Keratinocyte (primary cell): ENCODE results near the gene TMEM183A. TPM values are rescaled to one million over a fixed set of nuclear protein-coding genes. Genes with fewer than 3 reads are reported as not detected.

Experiments
- DNase-seq: peaks from one replicate; pipeline ENCODE4 v3.0.0-alpha.2; 2011; ENCODE audit warnings: low read depth, missing footprints, low spot score
- FAIRE-seq: peaks from 2 replicates; lab custom pipeline; 2011; peaks lifted over from hg19 to GRCh38; lab: Jason Lieb, UNC
- H2AFZ ChIP-seq: 2 replicates; pipeline ENCODE4 v1.6.0; 2012; ENCODE audit warnings: low read length, control low read depth, inconsistent platforms; ENCODE audit not compliant: control insufficient read depth
- H3K27ac ChIP-seq: 2 replicates; pipeline ENCODE4 v1.5.1; 2011; ENCODE audit warnings: low read length; ENCODE audit not compliant: control insufficient read depth, insufficient read depth
- H3K27me3 ChIP-seq: 3 replicates; pipeline ENCODE4 v1.6.0; 2011; ENCODE audit warnings: low read length; ENCODE audit not compliant: control insufficient read depth, insufficient read depth; ENCODE audit errors: extremely low read depth
- H3K36me3 ChIP-seq, 2 experiments: 2 replicates in 1 of 2; 3 replicates in 1 of 2; pipeline ENCODE4 v1.5.1; 2011; ENCODE audit warnings: low read length in 2 of 2, mild to moderate bottlenecking in 1 of 2; ENCODE audit not compliant: control insufficient read depth in 2 of 2, insufficient read depth in 2 of 2; ENCODE audit errors: extremely low read depth in 1 of 2
- H3K4me1 ChIP-seq: 3 replicates; pipeline ENCODE4 v1.5.1; 2011; ENCODE audit warnings: low read length; ENCODE audit not compliant: control insufficient read depth, insufficient read depth; ENCODE audit errors: extremely low read depth
- H3K4me2 ChIP-seq: 3 replicates; pipeline ENCODE4 v1.6.0; 2011; ENCODE audit warnings: low read depth, low read length; ENCODE audit not compliant: control insufficient read depth, insufficient read depth; ENCODE audit errors: extremely low read depth
- H3K4me3 ChIP-seq, 3 experiments: fragments of 200-600 bp in 1 of 3; sonication (generic) in 1 of 3; 2 replicates in 2 of 3; 3 replicates in 1 of 3; pipeline ENCODE4 v1.5.1; 2011 to 2016; ENCODE audit warnings: low read length in 3 of 3, mild to moderate bottlenecking in 3 of 3, control low read depth in 2 of 3, inconsistent platforms in 1 of 3, low read depth in 1 of 3, mixed read lengths in 1 of 3, mixed run types in 1 of 3, moderate library complexity in 1 of 3; ENCODE audit not compliant: control insufficient read depth in 2 of 3, insufficient read depth in 2 of 3; ENCODE audit errors: extremely low read depth in 1 of 3
- H3K79me2 ChIP-seq: 2 replicates; pipeline ENCODE4 v1.6.0; 2012; ENCODE audit warnings: low read length; ENCODE audit not compliant: control insufficient read depth, insufficient read depth
- H3K9ac ChIP-seq: 3 replicates; pipeline ENCODE4 v1.6.0; 2011; ENCODE audit warnings: low read length; ENCODE audit not compliant: control insufficient read depth, insufficient read depth; ENCODE audit errors: extremely low read depth
- H3K9me1 ChIP-seq: 3 replicates; pipeline ENCODE4 v1.6.0; 2011; ENCODE audit warnings: low read length; ENCODE audit not compliant: control insufficient read depth, insufficient read depth; ENCODE audit errors: extremely low read depth
- H3K9me3 ChIP-seq: 2 replicates; pipeline ENCODE4 v1.5.1; 2012; ENCODE audit warnings: low read depth, low read length; ENCODE audit not compliant: control insufficient read depth
- H4K20me1 ChIP-seq: 3 replicates; pipeline ENCODE4 v1.6.0; 2011; ENCODE audit warnings: low read length; ENCODE audit not compliant: control insufficient read depth, insufficient read depth; ENCODE audit errors: extremely low read depth
- CTCF ChIP-seq, 3 experiments: IDR thresholded peaks in 1 of 3; conservative IDR thresholded peaks in 1 of 3; optimal IDR thresholded peaks in 1 of 3; 2 replicates in 2 of 3; 3 replicates in 1 of 3; pipeline versions ENCODE3 to v1.5.1; 2011; ENCODE audit warnings: low read length in 3 of 3, mild to moderate bottlenecking in 3 of 3, moderate library complexity in 2 of 3, control low read depth in 1 of 3, inconsistent platforms in 1 of 3; ENCODE audit not compliant: insufficient read depth in 2 of 3; ENCODE audit errors: extremely low read depth in 1 of 3
- EZH2 ChIP-seq: IDR thresholded peaks from one replicate; pipeline ENCODE4 v1.6.1; 2012; ENCODE audit warnings: inconsistent platforms, mild to moderate bottlenecking, low read length, moderate library complexity
- dilution Hi-C: fragments of 300-500 bp; cut with MboI; formaldehyde crosslinking; loops from one replicate; pipeline ENCODE4 v1.7.0; 2020; ENCODE audit warnings: low sequenced_read_pairs; ENCODE audit not compliant: extremely low pct_ligation_motif_present
- polyA plus RNA-seq, 5 experiments: library from polyadenylated mRNA; depleted of rRNA in 3 of 5; stranded (reverse) in 3 of 5; stranded (forward) in 1 of 5; unstranded in 1 of 5; fragments of >200 nt; gene quantifications; 1 replicate in 1 of 5; 2 replicates in 3 of 5; 3 replicates in 1 of 5; pipeline versions ENCODE4 v1.2.1 to v1.2.3, GENCODE V29; 2011 to 2012; ENCODE audit warnings: missing spikeins in 2 of 5, low read depth in 1 of 5, low replicate concordance in 1 of 5

Gene TMEM183A
- polyA plus RNA-seq, 1 donor (not counting 4 experiments of a cell fraction or from before 2014, with no cell fraction given): 88.2 TPM

- dilution Hi-C loops: no loop called here
- H3K4me1 ChIP-seq: no peaks in the 10 kb centered on the region
- H3K9ac ChIP-seq: no peak overlapping the region
- H2AFZ ChIP-seq: no peak overlapping the region
- H4K20me1 ChIP-seq: no peaks in the 10 kb centered on the region
- no peak for TF ChIP-seq EZH2
- peaks cover 0 to 2% of the 10 kb centered on the region in 2 experiments for H3K36me3 ChIP-seq
- no peak overlapping the region for H3K4me2 ChIP-seq
- FAIRE-seq (no peak), DNase-seq (no peak)
- H3K79me2 ChIP-seq: no peaks in the 10 kb centered on the region
- no peaks in the 10 kb centered on the region for H3K9me3 ChIP-seq
- H3K27me3 ChIP-seq: peaks cover 43% of the 10 kb centered on the region
- H3K9me1 ChIP-seq: no peaks in the 10 kb centered on the region
- H3K27ac ChIP-seq: no peak overlapping the region
- no peak overlapping the region for H3K4me3 ChIP-seq
These were observed 64.9 kb downstream of the TMEM183A start for GRCh38 chr1:203072002-203072602.

DNA sequence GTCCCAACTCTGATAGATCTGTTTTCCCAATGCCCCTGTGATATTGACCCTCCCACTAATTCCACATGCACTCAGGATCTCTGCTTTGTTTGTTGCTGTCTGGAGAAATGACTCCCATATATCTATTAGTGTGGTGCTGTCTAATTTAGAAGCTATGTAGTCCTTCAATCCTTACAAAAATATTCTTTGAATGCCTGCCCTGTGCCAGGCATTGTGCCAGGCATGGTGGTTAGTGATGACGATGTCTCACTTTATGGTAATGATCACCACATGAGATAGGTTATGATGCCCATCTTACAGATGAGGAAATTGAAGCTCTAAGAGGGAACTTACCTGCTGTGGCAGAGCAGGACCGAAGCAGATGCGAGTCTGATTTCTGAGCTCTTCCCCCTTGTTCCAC is 65.7 kb downstream of the TMEM183A start:
- Histone ChIP-seq H3K9ac (no peak overlapping the region), H3K9me1 (no peaks in the 10 kb centered on the region), H2AFZ (no peak overlapping the region), H3K27me3 (peaks cover 45% of the 10 kb centered on the region), H3K4me3 (no peak overlapping the region), H3K4me1 (no peaks in the 10 kb centered on the region), H4K20me1 (no peaks in the 10 kb centered on the region), H3K4me2 (no peak overlapping the region), H3K9me3 (no peaks in the 10 kb centered on the region), H3K79me2 (no peaks in the 10 kb centered on the region), H3K27ac (no peak overlapping the region), H3K36me3 (peaks cover 0 to 2% of the 10 kb centered on the region in 2 experiments)
- no peak for TF ChIP-seq EZH2
- TF ChIP-seq CTCF (optimal IDR thresholded peaks at IDR 0.05 in 1 of 3, IDR thresholded peaks at IDR 0.05 in 1 of 3, conservative IDR thresholded peaks at IDR 0.05 in 1 of 3; ENCODE audit: extremely low read depth in 1 of 3, insufficient read depth in 2 of 3, low read length in 3 of 3): no peak
- FAIRE-seq (no peak), DNase-seq (no peak)
- dilution Hi-C loops: no loop called here

- Histone ChIP-seq H3K9me3 (no peaks in the 10 kb centered on the region), H3K36me3 (peaks cover 0 to 2% of the 10 kb centered on the region in 2 experiments), H3K27ac (no peak overlapping the region), H3K4me2 (no peak overlapping the region), H2AFZ (no peak overlapping the region), H3K27me3 (peaks cover 47% of the 10 kb centered on the region), H4K20me1 (no peaks in the 10 kb centered on the region), H3K4me1 (no peaks in the 10 kb centered on the region), H3K9ac (no peak overlapping the region), H3K79me2 (no peaks in the 10 kb centered on the region), H3K4me3 (no peak overlapping the region), H3K9me1 (no peaks in the 10 kb centered on the region)
- dilution Hi-C loops: no loop called here
- FAIRE-seq: no peak
- TF ChIP-seq CTCF (optimal IDR thresholded peaks at IDR 0.05 in 1 of 3, IDR thresholded peaks at IDR 0.05 in 1 of 3, conservative IDR thresholded peaks at IDR 0.05 in 1 of 3; ENCODE audit: extremely low read depth in 1 of 3, insufficient read depth in 2 of 3, low read length in 3 of 3) (no peak), EZH2 (no peak)
- no peak for DNase-seq
These were observed 66.3 kb downstream of the TMEM183A start for GRCh38 chr1:203073469-203073868.
